A549 (cell line): ENCODE data around the gene HDLBP.

Source experiments
- CEBPB ChIP-seq, 2 experiments: fragments of >200 bp in 1 of 2; sonication (Bioruptor Twin) in 1 of 2; formaldehyde crosslinking in 1 of 2; IDR thresholded peaks; 2 replicates each; pipeline ENCODE4 v1.6.1; 2012 to 2016
- CTCF ChIP-seq: fragments of >200 bp; sonication (Bioruptor Twin); formaldehyde crosslinking; IDR thresholded peaks from 3 replicates; pipeline ENCODE4 v1.5.1; 2016
- E2F6 ChIP-seq: IDR thresholded peaks from 2 replicates; pipeline ENCODE4 v1.6.1; 2012; ENCODE audit warnings: low read depth, borderline replicate concordance
- EP300 ChIP-seq, 2 experiments: fragments of >200 bp; sonication (Bioruptor Twin); formaldehyde crosslinking; IDR thresholded peaks; 2 replicates in 1 of 2; 3 replicates in 1 of 2; pipeline ENCODE4 v1.6.1; 2016 to 2017
- FOSL2 ChIP-seq, 2 experiments: fragments of 450-650 bp in 1 of 2; fragments of >200 bp in 1 of 2; sonication (Bioruptor Twin) in 1 of 2; formaldehyde crosslinking; IDR thresholded peaks; 2 replicates each; pipeline versions ENCODE4 v1.5.0 to v1.6.1; 2016 to 2020; ENCODE audit warnings: mild to moderate bottlenecking in 1 of 2, moderate library complexity in 1 of 2
- HOXA7 ChIP-seq: fragments of 250-450 bp; sonication (Bioruptor Pico); IDR thresholded peaks from 2 replicates; pipeline ENCODE4 v1.5.0; 2020; ENCODE audit warnings: mild to moderate bottlenecking, moderate library complexity
- MAFK ChIP-seq: fragments of 450-650 bp; IDR thresholded peaks from 2 replicates; pipeline ENCODE4 v1.6.1; 2014; ENCODE audit not compliant: partially characterized antibody
- MAX ChIP-seq: IDR thresholded peaks from 2 replicates; pipeline ENCODE4 v1.6.1; 2012
- POLR2A ChIP-seq: IDR thresholded peaks from 2 replicates; pipeline ENCODE4 v1.6.1; 2012; ENCODE audit warnings: mild to moderate bottlenecking, low read length
- REST ChIP-seq: fragments of 200-600 bp; sonication (generic); IDR thresholded peaks from 2 replicates; pipeline ENCODE4 v1.6.1; 2016; ENCODE audit warnings: antibody characterized with exemption, mild to moderate bottlenecking, moderate library complexity

GRCh38 chr2:241238693-241239198 is 76.7 kb downstream of the HDLBP start:
- TF ChIP-seq HOXA7 (CRISPR knock-in tag) (no peak), FOSL2 (IDR thresholded peaks at IDR 0.05) (no peak), FOSL2 (CRISPR knock-in tag; IDR thresholded peaks at IDR 0.05) (no peak), MAX (no peak), CTCF (no peak), MAFK (no peak), POLR2A (no peak), EP300 (IDR thresholded peaks at IDR 0.05) (no peak), REST (no peak), CEBPB (IDR thresholded peaks at IDR 0.05) (no peak), E2F6 (no peak)
